ENCODE measurements around the gene MIS12.

MIS12 gene

DNA sequence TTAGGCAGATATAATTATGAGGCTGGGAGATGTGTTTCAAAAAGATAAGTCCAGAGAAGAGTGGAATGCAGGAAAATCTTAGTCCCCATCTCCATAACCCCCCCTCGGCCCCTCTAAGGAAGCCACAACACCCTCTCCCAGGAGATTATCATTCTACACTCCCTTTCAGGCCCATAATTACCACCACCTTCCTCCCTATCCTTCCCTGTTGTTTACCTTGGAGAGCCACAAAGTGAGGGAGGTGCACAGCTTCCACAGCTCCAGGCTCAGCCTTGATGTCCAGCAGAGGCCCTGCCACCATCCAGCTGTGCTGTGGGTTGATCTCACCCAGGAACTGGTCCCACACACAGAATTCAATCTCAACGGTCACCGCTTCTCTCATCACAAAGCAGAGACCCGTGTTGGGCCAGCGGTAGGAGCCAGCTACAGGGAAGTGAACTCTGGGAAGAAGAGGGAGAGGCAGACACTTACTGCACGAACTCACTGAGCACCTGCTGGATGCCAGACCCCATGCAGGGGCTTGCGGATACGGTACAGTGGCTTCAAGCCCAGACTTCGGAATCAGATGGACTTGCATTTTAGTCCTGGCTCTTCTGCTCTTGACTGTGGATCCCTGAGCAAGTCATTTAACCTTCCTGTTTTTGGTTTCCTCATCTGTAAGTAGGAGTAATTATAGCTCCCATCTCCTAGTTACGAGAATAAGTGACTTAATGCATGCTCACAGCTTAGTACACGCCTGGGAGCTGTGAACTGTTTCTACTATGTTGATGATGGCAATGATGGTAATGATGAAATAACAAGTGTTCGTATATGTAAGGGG lies 44.1 kb downstream of the MIS12 start:
- DNase-seq (ENCODE audit: low spot score), result no peak
- TF ChIP-seq, protein P1, sequence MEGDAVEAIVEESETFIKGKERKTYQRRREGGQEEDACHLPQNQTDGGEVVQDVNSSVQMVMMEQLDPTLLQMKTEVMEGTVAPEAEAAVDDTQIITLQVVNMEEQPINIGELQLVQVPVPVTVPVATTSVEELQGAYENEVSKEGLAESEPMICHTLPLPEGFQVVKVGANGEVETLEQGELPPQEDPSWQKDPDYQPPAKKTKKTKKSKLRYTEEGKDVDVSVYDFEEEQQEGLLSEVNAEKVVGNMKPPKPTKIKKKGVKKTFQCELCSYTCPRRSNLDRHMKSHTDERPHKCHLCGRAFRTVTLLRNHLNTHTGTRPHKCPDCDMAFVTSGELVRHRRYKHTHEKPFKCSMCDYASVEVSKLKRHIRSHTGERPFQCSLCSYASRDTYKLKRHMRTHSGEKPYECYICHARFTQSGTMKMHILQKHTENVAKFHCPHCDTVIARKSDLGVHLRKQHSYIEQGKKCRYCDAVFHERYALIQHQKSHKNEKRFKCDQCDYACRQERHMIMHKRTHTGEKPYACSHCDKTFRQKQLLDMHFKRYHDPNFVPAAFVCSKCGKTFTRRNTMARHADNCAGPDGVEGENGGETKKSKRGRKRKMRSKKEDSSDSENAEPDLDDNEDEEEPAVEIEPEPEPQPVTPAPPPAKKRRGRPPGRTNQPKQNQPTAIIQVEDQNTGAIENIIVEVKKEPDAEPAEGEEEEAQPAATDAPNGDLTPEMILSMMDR (IDR thresholded peaks at IDR 0.05; ENCODE audit: extremely low read depth, insufficient read depth, missing control alignments), result no peak
- in situ Hi-C loops (cut with MboI; ENCODE audit: low pct_unique_long_range_greater_than_20kb, low sequenced_read_pairs, unreplicated experiment), result no loop called here

DNA sequence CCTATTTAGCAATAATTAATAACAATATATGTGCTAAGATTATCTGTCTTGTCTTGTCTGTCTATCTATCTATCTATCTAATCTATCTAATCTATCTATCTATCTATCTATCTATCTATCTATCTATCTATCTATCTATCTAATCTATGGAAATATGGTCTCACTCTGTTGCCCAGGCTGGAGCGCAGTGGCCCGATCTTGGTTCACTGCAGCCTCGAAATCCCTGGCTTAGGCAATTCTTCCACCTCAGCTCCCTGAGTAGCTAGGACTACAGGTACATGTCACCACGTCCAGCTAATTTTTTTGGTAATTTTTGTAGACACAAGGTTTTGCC lies 44.7 kb downstream of the MIS12 start:
- no peak for DNase-seq (ENCODE audit: low spot score)
- in situ Hi-C loops (cut with MboI; ENCODE audit: low pct_unique_long_range_greater_than_20kb, low sequenced_read_pairs, unreplicated experiment), result no loop called here
- TF ChIP-seq, protein P1 (IDR thresholded peaks at IDR 0.05; ENCODE audit: extremely low read depth, insufficient read depth, missing control alignments), result no peak

DNA sequence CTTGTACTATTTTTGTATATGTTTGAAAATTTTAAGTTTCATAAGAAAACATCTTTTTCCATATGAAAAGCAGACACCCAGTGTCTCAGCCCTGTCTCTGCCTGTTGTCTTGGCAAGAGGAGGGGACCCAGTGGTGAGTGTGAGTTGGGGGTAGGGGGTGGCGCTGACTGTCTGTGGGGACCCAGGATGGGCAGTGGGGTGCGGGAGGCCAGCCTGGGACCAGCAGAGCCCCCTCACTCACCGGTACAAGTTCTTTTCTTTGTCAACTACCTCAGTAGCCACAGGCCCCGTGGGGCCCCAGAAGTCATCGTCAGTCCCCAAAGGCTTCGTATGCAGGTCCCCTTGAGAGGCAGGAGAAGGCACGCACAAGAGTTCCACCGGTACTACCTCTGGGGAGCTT lies 46.2 kb downstream of the MIS12 start:
- DNase-seq (ENCODE audit: low spot score), result no peak
- TF ChIP-seq, protein P1 (IDR thresholded peaks at IDR 0.05; ENCODE audit: extremely low read depth, insufficient read depth, missing control alignments), result no peak
- in situ Hi-C loops (cut with MboI; ENCODE audit: low pct_unique_long_range_greater_than_20kb, low sequenced_read_pairs, unreplicated experiment), result no loop called here

DNA sequence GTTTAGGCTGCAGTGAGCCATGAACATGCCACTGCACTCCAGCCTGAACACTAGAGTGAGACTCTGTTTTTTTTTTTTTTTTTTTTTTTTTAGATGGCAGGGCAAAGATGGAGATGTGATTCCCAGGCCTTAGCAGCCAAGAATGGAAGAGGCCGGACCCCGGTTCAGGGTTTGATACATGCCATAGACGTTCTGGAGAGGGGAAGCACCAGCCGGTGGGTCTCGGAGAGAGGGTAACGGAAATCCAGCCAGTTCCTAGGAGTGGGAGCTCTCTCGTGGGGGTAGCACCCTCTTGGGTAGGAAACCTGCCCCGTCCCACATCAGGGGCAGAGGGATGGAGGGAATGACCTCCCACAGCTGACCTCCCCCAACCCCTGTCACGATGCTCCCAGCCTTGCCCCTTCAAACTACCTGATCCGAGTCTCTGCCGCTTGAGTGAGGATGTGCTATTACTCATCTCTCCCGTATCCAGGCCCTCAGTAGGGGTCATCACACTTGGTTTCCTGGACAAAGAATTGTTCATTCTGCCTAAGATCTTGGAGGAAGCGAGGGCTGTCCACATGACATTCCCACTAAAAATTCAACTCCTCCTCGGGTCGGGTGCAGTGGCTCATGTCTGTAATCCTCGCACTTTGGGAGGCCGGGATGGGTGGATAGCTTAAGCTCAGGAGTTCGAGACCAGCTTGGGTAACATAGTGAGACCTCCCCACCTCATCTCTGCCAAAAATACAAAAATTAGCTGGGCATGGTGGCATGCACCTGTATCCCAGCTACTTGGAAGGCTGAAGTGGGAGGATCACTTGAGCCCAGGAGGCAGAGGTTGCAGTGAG lies 47.3 kb downstream of the MIS12 start:
- TF ChIP-seq, protein P1 (IDR thresholded peaks at IDR 0.05; ENCODE audit: extremely low read depth, insufficient read depth, missing control alignments), result no peak
- in situ Hi-C loops (cut with MboI; ENCODE audit: low pct_unique_long_range_greater_than_20kb, low sequenced_read_pairs, unreplicated experiment), result no loop called here
- DNase-seq (ENCODE audit: low spot score), result no peak

DNA sequence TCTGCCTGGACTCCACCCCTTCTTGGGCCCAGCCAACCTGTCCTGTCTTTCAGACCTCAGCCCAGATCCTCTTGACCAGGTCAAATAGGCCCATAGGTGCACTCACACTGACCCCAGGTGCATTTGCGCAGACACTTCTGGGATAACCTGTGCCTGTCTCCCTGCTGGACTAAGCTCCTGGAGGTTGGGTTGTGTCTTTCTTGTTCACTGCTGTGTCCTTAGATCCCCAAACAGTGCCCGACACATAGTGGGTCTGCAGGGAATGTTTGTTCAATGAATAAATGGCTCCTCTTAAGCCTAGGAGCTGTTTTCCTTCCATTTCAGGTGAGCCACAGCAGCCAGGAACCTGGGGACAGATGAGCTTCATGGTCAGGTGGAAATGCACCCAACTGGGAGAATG lies 49.1 kb downstream of the MIS12 start:
- in situ Hi-C loops (cut with MboI; ENCODE audit: low pct_unique_long_range_greater_than_20kb, low sequenced_read_pairs, unreplicated experiment), result no loop called here
- TF ChIP-seq, protein P1 (IDR thresholded peaks at IDR 0.05; ENCODE audit: extremely low read depth, insufficient read depth, missing control alignments), result no peak
- no peak for DNase-seq (ENCODE audit: low spot score)

DNA sequence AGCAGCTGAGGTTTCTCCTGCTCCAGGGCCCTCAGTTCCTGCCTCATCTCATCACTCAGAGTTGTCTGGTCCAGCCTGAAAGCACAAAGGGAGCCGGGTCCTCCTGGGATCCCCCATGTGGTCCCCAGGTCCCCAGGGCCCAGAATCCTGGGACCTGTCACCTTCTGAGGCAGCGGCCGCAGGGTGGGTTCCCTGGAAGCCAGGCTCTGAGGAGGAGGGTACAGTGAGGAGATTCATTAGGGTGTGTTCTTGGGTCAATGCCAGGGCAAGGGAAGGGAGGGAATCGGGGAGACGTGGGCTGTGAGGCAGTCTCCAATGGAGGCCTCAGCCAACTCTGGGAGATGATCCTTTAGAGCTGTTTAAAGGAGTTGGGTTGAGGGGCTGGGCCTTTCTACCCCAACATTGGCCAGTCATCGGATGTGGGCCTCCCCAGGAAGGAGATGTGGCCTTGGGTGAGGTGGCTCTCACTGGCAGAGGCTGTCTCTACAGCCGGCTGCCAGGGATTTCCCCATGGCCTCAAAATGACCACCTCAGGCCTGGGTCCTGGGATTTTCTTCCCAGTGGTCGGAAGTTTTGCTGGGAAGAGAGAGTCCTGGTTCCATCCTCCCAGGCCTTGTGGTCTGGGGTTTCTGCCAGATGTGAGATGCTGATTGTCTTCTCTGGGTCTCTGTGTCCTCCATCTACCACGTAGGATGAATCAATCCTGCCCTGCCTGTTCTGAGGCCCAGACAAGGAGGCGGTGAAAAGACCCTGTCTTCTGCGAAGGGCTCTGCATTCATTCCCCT lies 50.7 kb downstream of the MIS12 start:
- TF ChIP-seq, protein P1 (IDR thresholded peaks at IDR 0.05; ENCODE audit: extremely low read depth, insufficient read depth, missing control alignments), result no peak
- in situ Hi-C loops (cut with MboI; ENCODE audit: low pct_unique_long_range_greater_than_20kb, low sequenced_read_pairs, unreplicated experiment), result no loop called here
- DNase-seq (ENCODE audit: low spot score), result no peak
